HG02870 (cell line): ENCODE results near the gene PLK5.
"Not testable (repeated sequence)": the region's sequence is repeated elsewhere in the genome, so short reads cannot be mapped to it uniquely, and the experiment has no call there.

Source experiments
- ATAC-seq: cut with Tn5 transposase; IDR thresholded peaks from one replicate; pipeline ENCODE4 v1.9.1; 2021; ENCODE audit warnings: mild to moderate bottlenecking, moderate library complexity; ENCODE audit not compliant: unreplicated experiment

PLK5 gene

GRCh38 chr19:1491114-1491848 lies 32.6 kb upstream of the PLK5 start, which contains the start of gene REEP6:
REEP6 (plus strand) TSS chr19:1491181; CDS start chr19:1491270, 89 bp downstream.
- no peak for ATAC-seq

- no peak for ATAC-seq
These were observed 32.1 kb upstream of the PLK5 start for GRCh38 chr19:1491849-1492170.

- no peak for ATAC-seq
These were observed 31.3 kb upstream of the PLK5 start for GRCh38 chr19:1492474-1493006.

DNA sequence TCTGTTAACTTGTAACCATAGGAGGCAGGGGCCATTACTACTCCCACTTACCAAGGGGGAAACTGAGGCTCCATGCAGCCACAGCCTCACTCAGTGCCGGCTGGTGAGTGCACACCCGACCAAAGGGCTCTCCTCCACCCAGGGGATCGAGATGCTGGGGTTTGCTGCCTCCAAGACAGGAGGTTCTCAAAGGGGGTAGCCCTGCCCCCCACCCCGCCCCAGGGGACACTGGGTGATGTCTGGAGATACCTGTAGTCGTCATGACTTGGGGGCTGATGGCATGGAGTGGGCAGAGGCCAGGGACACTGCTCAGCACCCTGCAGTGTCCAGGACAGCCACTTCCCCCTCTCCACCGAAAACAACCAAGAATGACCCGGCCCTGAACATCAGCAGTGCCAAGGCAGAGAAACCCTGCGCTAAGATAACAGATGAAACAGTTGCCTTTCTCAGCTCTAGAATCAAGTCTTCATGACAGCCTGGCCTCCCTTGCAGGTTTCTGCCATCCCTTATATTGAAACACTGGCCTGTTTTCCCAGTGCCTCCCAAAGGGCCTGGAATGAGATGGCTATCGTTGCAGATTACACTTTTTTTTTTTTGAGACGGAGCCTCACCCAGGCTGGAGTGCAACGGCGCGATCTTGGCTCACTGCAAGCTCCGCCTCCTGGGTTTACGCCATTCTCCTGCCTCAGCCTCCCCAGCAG lies 29.6 kb upstream of the PLK5 start:
- no peak for ATAC-seq

DNA sequence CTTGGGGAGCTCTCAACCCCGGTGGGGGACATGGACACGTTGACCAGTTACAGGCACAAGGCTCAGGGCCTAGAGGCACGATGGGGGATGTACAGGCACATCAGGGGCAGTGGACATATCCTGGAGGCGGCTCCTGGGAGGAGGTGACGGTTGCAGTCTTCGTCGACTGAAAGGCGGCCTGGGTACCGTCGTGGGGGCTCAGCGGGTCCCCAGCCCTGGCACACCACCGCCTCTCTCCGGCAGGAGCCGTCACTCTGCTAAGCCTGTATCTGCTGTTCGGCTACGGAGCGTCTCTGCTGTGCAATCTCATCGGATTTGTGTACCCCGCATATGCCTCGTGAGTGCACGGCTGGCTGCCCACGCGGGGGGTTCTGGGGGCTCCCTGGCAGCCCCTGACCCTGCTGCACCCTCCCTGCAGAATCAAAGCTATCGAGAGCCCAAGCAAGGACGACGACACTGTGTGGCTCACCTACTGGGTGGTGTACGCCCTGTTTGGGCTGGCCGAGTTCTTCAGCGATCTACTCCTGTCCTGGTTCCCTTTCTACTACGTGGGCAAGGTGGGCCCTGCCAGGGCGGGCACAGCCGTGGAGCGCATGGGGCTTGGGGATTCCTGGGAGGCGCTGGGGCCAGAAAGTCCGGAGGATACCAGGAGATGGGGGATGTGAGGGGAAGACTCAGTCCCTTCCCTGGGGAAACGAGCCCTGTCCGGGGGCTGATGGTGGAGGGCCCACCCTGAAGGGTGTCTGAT lies 28.7 kb upstream of the PLK5 start:
- ATAC-seq, result no peak

- no peak for ATAC-seq
These were observed 27.8 kb upstream of the PLK5 start for GRCh38 chr19:1495799-1496713.

GRCh38 chr19:1496714-1497577 lies 26.9 kb upstream of the PLK5 start:
- no peak for ATAC-seq

GRCh38 chr19:1497578-1498235 lies 26.2 kb upstream of the PLK5 start:
- ATAC-seq, result no peak

DNA sequence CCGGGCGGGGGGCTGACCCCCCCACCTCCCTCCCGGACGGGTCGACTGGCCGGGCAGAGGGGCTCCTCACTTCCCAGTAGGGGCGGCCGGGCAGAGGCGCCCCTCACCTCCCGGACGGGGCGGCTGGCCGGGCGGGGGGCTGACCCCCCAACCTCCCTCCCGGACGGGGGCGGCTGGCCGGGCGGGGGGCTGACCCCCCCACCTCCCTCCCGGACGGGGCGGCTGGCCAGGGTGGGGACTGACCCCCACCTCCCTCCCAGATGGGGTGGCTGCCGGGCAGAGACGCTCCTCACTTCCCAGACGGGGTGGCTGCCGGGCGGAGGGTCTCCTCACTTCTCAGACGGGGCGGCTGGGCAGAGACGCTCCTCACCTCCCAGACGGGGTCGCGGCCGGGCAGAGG lies 24.6 kb upstream of the PLK5 start:
- ATAC-seq, result not testable (repeated sequence)

DNA sequence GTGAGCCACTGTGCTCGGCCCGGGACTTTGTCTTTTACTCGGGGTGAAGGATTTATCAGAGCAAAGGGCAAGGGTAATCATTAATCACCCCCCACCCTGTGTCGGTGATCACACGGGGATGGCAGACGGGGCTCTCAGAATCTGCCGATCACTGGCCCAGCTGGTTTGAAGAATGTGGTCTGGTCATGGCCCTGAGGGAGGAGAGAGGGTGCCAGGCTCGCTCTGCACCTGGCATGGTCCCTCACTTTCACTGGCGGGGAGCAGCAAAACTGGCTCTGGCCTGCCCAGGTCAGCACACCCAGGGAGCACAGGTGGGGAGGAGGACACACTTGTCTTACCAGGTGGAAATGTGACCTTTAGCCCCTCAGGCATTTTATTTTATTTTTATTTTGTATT lies 22.7 kb upstream of the PLK5 start:
- ATAC-seq, result no peak

GRCh38 chr19:1502433-1503088 lies 21.3 kb upstream of the PLK5 start:
- ATAC-seq, result no peak

- ATAC-seq, result no peak
These were observed 20.6 kb upstream of the PLK5 start for GRCh38 chr19:1503089-1503924.

DNA sequence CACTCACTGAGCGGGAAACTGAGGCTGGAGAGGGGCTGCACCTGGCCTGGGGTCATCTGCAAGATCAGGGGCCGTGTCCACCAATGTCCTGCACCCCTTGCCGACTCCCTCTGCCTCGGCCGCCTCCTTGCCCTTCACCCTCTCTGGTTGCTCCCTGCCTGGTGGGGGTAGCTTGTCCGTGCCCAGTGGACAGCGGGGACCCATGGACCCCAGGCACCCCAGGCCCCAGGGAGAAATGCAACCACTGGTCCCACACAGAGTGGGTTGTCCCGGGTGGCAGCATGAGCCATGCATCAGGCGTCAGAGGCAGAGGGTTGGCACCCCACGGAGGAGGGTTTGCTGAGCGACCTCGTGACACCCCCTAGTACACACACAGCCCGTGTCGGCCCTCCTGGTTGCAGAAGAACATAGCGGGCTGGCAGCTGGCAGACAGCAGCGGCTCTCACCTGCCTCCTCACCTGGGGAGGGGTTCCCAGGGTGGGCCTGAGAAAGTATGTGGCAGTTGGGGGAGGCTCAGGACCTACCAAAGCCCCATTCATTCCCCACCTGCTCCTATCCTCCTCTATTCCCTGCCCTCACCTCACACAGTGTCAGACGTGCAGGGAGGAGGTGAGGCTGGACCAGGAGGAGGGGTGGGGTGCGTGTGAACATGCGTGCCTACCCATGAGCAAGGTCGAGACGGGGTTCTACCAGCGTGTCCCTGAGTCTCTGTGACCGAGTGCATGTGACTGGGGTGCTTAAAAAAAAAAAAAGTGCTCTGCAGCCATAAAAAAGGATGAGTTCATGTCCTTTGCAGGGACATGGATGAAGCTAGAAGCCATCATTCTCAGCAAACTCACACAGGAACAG lies 19.7 kb upstream of the PLK5 start:
- ATAC-seq, result no peak

GRCh38 chr19:1505012-1505411 lies 18.9 kb upstream of the PLK5 start:
- no peak for ATAC-seq

GRCh38 chr19:1505991-1506881 lies 17.6 kb upstream of the PLK5 start:
- no peak for ATAC-seq

GRCh38 chr19:1507192-1507660 lies 16.7 kb upstream of the PLK5 start:
- no peak for ATAC-seq
